NOMO-1 treated with DMSO at 0.1 percent for 48 hours (cell line): ENCODE results near the gene CDT1.

Experiments used
- DNase-seq: peaks from one replicate; lab custom pipeline; 2025; ENCODE audit not compliant: unreplicated experiment; lab: John Stamatoyannopoulos, UW

Gene CDT1

GRCh38 chr16:88804173-88804551 lies 573 bp downstream of the CDT1 start:
- no peak for DNase-seq

GRCh38 chr16:88804552-88805339 lies 1.2 kb downstream of the CDT1 start:
- DNase-seq: no peak

- DNase-seq: no peak
Observed at GRCh38 chr16:88805340-88805715, 1.7 kb downstream of the CDT1 start.

DNA sequence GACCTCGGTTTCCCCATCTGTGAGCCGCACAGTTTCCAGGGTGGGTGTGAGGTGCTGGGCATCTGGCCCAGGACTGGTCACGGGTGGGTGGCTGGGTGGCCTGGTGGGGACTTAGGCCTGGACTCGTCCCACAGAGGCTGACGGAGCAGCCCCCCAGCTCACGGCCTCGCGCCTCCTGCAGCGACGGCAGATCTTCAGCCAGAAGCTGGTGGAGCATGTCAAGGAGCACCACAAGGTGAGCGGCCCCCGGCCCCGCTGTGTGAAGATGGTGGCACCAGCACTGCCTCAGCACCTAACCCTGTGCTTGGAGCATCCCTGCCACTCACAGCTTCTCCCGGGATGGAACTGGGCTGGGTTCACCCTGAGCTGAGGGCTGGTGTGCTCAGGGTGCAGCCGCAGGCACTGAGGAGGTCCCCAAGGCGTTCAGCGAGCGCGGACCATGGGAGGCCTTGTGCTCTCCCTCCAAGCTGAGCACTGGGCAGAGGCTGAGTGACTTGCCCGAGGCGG lies 2.4 kb downstream of the CDT1 start:
- DNase-seq: no peak

DNA sequence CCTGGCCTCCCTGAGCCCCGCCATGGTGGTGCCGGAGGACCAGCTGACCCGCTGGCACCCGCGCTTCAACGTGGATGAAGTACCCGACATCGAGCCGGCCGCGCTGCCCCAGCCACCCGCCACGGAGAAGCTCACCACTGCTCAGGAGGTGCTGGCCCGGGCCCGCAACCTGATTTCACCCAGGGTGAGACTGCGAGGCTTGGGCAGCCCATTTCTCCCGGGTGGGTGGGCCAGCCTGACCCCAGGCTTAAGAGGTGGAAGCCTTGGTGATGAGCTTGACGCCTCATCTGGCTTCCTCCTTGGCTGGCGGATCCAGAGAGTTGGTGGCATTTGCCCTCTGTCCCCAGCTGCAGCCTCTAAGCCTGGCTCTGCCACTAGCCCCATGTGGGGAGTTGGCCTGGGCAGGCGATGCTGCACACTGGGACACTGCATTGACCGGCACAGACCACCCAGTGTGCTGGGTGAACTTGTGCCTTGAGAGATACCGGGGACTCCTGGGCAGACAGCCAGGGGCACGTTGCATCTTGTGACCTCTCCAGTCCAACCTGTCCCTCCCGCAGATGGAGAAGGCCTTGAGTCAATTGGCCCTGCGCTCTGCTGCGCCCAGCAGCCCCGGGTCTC lies 3.0 kb downstream of the CDT1 start:
- no peak for DNase-seq

DNA sequence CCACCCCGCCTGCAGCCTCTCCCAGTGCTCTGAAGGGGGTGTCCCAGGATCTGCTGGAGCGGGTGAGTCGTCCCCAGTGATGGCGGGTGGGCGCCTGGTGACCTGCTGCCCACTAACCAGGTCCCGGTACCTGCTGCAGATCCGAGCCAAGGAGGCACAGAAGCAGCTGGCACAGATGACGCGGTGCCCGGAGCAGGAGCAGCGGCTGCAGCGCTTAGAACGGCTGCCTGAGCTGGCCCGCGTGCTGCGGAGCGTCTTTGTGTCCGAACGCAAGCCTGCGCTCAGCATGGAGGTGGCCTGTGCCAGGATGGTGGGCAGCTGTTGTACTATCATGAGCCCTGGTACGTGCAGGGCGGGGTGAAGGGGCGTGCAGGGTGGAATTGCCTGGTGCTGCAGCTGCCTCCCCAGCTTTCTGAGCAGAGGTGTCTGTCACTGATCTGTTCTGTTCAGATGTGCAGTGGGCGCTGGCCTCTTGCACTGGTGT lies 3.6 kb downstream of the CDT1 start:
- no peak for DNase-seq

DNA sequence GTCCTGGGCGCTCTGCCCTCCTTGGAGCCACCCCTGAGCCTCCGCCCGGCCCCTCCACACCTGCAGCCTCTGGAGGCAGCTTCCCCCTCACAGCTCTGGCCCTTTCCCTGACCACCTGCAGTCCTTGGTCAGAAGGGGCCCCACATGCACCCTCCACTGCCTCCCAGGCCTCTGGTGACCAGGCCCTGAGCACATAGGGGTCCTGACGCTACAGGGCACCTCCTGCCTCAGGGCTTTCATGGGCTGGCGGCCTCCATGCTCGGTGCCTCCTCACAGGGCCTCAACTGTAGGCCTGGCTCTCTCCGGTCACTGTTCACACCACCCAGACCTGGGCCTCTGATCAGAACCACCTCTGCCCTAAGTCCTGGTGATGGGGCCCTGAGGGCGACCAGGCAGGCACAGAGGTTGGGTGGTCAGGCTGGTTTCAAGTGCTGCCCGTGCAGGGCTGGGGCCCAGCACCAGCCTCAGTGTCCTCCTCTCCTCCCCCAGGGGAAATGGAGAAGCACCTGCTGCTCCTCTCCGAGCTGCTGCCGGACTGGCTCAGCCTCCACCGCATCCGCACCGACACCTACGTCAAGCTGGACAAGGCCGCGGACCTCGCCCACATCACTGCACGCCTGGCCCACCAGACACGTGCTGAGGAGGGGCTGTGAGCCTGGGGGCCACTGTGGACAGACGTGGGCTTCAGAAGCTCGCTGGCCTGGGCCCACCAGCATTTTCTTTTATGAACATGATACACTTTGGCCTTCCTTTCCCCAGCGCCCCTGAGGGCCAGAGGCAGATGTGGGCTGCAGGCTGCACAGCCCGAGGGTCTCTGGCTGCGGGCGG lies 4.3 kb downstream of the CDT1 start:
- DNase-seq: no peak

DNA sequence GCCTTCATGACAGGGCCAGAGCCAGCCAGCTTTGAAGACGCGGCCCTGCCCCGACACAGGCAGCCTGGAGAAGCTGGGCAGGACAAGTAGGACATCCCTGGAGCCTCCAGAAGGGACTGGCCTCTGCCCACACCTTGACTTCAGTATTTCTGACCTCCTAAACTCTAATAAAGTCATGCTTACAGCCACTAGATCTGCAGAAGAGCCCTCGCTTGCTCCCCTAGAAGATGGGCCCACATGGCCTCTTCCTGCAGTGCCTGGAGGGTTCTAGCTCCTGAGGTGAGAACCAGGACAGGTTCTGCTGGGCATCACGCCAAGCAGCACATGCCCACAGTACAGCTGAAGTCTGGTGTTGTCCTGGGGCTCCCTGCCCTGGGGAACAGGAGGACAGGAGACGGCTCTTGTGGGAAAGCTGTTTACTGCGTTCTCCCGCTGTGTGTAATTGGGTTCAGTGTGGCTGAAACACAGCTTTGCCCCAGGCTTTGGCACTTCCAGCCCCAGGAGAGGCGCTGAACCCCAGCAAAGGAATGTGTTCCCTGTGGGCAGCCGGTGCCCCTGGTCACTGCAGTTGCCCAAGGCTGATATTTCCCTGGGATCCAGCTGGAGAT lies 5.6 kb downstream of the CDT1 start:
- no peak for DNase-seq

DNA sequence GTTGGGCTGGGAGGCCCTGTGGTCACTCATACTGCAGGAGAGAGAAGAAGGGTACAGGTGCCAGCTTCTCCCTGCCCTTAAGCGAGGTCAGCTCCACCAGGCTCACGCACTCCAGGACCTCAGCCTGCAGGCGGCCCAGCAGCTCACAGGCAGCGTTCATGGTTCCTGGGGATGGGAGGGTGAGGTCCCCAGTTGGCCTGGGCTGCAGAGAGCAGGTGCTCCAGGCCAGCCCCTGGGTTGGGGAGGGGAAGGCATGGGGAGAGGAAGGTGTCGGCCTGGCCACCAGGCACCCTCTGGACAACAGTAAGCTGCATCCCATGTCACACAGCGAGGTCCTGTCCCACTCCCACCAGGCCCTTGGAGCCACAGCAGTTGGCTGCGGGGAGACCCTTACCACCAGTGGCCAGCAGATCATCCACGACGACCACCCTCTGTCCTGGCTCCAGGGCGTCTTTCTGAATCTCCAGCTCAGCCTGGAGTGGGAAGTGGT lies 6.1 kb downstream of the CDT1 start:
- DNase-seq: no peak

GRCh38 chr16:88810166-88810911 lies 6.8 kb downstream of the CDT1 start:
- peak; percentile 35 for DNase-seq

DNA sequence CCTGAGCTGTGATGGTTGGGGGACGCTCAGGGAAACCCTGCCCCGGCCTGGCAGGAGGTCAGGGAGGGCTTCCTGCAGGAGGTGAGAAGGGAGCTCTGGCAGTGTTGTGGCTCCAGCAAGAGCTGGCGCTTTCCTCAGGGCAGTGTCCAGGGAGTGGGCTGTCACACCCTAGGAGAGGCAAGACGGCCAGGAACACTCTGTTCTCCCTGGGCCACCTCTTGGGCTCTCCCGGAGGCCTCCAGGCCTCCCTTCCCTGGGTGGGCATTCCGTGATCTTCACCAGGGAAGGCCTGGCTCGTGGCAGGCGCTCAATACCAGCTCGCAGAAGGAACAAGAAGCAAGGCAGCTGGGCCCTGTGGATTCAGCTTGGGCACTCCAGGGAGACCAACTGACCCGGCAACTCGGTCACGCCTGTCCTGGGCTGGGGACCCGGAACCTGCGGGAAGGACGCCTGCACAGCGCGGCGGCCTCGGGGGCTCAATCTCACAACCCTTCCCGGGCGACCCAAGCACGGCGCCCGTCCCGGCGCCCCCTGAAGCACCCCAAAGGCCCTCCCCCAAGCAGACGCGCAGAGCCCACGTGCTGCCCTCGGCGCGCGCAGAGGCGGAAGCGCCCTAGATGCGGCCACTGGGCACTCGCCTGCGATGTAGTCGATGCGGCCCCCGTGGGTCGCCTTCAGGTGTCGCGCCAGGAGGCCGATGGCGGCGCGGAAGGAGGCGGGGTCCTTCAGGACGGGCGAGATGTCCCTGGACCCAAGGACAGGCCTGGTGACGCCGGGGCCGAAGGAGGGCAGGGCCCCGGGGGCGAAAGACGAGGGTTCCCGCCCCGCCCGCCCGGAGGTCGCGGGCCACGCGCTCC lies 7.6 kb downstream of the CDT1 start:
- DNase-seq: peak; percentile 59

GRCh38 chr16:88811769-88812512 lies 8.4 kb downstream of the CDT1 start, which contains the start of gene APRT:
Gene APRT, minus strand, starts transcription at chr16:88811928. Its CDS starts 29 bp downstream, at chr16:88811899.
- DNase-seq: peak; percentile 91

- DNase-seq: peak; percentile 64
Observed at GRCh38 chr16:88812513-88813268, 9.1 kb downstream of the CDT1 start.

DNA sequence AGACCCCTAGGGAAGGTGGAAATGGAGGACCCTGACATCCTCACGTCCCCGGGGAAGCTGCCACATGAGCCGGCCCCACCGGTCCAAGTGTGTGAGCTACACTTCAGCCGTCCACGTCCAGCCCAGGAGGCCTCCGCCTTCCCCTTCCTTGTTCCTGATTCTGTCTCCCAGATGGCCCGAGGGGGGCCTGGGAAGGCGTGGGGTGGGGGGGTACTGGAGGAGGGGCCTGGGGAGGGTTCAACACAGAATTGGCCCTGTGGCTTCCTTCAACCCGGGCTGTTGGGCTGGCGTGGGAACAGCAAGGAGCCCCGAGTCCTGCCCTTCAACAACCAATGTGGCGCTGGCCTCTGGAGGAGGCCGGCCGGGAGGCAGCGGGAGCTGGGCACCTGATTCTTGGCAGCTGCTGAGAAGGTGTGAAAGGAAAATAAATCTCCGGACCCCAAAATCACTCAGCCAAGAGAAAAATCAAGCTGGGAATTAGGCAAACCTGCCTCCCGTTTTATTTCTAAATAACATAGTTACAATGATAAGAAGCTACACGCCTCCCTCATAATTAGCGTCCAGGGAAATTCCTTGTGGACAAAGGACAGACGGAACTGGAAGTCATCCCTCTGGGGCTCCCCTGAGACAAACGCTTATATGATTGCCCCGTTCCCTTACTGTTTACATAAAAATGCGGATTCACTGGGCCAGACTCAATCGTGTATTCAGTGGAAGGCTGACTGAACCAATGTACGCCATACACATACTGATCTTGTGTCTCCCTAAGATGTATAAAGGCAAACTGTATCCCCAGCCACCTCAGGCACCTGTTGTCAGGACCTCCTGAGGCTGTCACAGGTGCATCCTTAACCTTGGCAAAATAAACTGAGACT lies 9.9 kb downstream of the CDT1 start:
- DNase-seq: no peak

DNA sequence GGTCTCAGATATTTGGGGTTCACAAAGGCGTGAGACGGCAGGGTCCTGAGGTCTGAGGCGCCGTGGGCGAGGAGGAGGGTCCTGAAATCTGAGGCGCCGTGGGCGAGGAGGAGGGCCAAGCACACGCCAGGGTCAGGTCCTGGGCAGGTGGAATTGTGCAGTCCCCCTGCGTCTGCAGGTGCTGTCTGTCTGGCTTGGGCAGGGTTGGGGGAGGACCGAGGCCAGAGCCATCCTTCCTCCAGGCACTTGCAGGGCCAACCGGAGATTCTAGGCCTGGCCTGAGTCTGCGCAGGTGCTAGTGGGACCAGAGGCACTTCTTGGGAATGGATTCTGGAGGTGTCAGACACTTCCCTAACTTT lies 10.5 kb downstream of the CDT1 start:
- DNase-seq: no peak

DNA sequence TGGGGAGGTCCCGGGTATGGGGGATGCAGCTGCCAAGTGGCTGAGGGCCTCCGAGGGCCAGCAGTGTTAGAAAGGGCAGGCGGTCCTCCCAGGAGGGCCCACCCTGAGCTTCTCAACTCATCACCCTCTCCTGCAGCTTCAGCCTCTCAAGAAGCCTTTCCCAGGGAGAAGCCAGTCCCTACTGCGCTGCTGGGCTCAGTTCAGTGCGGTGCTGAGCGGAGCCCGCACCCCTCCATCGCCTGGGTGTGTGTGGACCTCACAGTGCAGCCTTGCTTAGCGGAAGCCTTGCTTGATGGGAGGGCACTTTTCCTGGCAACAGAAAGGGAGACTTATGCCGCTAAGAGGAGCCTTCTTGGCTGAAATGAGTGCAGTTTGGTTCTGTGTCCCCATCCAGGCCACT lies 11.6 kb downstream of the CDT1 start:
- no peak for DNase-seq
